ENCODE results near the gene NEURL3.
"Not testable (repeated sequence)": the region's sequence is repeated elsewhere in the genome, so short reads cannot be mapped to it uniquely, and the experiment has no call there.

Gene NEURL3

GRCh38 chr2:96484091-96484490 lies 21.1 kb downstream of the NEURL3 start:
- no peak for DNase-seq (ENCODE audit: low read depth)

- no peak for DNase-seq (ENCODE audit: low read depth)
Measured at GRCh38 chr2:96477458-96477857, 27.7 kb downstream of the NEURL3 start.

GRCh38 chr2:96471772-96472171 lies 33.4 kb downstream of the NEURL3 start:
- DNase-seq (ENCODE audit: low read depth) = no peak

- peak; percentile 42 for DNase-seq (ENCODE audit: low read depth)
Measured at GRCh38 chr2:96470636-96471035, 34.5 kb downstream of the NEURL3 start.

- no peak for DNase-seq (ENCODE audit: low read depth)
Measured at GRCh38 chr2:96470109-96470508, 35.0 kb downstream of the NEURL3 start.

GRCh38 chr2:96468904-96469303 lies 36.3 kb downstream of the NEURL3 start:
- DNase-seq (ENCODE audit: low read depth) = no peak

GRCh38 chr2:96464651-96465050 lies 40.5 kb downstream of the NEURL3 start:
- DNase-seq (ENCODE audit: low read depth) = no peak

- DNase-seq (ENCODE audit: low read depth) = no peak
Measured at GRCh38 chr2:96464061-96464460, 41.1 kb downstream of the NEURL3 start.

GRCh38 chr2:96463119-96463518 lies 42.0 kb downstream of the NEURL3 start:
- no peak for DNase-seq (ENCODE audit: low read depth)

GRCh38 chr2:96461616-96462015 lies 43.5 kb downstream of the NEURL3 start:
- DNase-seq (ENCODE audit: low read depth) = not testable (repeated sequence)

GRCh38 chr2:96452053-96452452 lies 53.1 kb downstream of the NEURL3 start:
- DNase-seq (ENCODE audit: low read depth) = no peak

- DNase-seq (ENCODE audit: low read depth) = no peak
Measured at GRCh38 chr2:96449637-96450036, 55.5 kb downstream of the NEURL3 start.

GRCh38 chr2:96449174-96449573 lies 56.0 kb downstream of the NEURL3 start:
- no peak for DNase-seq (ENCODE audit: low read depth)

- no peak for DNase-seq (ENCODE audit: low read depth)
Measured at GRCh38 chr2:96447726-96448125, 57.4 kb downstream of the NEURL3 start.
